Measurements from ENCODE around the gene TMEM184A. TPM values are rescaled to one million over a fixed set of nuclear protein-coding genes. Genes with fewer than 3 reads are reported as not detected.

The TMEM184A gene
- total RNA-seq, 4 donors from 2014 or later, result 0.66 to 2.5 TPM; not detected in 2

DNA sequence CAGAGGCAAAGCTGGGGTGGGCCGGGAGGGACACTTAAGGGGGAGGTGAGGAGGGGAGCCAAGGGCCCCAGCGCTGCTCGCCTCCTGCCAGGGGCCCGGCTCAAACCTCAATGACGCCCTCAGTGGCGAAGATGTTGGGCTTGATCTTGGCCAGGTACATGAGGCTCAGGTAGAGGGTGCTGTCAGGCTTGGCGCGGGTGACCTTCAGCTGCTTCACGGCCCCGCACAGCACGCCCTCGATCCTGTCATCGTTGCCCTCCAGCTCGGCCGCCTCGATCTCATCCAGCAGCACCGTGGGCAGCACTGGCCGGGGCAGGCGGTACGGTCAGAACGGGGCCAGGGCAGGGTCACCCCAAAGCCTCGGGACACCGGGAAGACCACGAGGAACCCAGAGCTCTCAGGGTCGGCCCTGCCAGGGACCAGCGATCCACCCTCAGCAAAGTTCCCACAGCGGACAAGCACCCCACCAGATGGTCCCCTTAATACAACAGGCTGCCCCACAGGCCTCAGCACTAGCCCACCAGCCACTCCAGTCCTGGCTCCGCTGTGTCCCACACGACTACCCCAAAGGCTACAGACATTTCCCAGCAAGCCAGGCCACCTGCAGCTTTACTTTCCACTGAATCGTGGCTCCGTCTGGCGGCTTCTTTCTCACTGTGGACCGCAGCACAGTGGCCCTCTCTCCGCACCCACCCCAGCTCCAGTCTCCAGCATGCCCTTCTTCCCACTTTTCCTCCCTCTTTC lies 55.8 kb downstream of the TMEM184A start:
- DNase-seq (ENCODE audit: low spot score in 2 of 2), result no peak
- no peak overlapping the region for H3K4me3 ChIP-seq

DNA sequence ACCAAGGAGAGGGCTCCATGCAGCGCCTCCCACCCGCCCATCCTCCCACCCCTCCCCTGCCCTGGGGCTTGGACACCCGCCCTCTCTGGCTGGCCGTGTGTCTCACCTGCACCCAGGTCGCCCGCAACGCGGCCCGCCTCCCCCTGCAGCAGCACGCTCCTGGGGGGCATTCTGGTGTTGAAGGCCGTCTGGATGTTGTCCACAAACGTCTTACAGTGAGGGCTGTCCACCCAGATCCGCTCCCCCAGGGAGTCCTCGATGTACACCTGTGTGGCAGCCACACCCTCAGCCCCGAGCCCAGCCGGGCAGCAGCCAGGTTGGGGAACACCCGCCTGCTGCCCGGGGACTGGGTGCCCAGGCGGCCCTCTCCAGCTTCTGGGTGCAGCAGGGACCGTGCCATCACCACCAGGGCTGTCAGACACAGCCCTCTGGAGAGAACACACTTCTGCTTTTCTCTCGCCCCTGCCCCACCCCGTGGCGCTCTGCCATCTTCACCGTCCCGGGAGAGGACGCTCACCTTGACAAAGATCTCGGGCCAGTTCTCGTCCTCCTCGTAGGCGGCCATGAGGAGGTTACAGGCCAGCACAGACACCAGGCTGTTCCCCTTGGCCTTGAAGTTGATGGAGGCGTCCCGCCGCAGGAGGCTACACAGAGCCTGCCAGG lies 56.5 kb downstream of the TMEM184A start:
- Histone ChIP-seq H3K27me3 (no peaks in the 10 kb centered on the region), H3K36me3 (peaks cover 0 to 85% (median 18%) of the 10 kb centered on the region in 3 donors), H3K4me3 (no peak overlapping the region), H3K4me1 (peaks cover 0 to 27% (median 11%) of the 10 kb centered on the region in 4 donors), H3K9me3 (no peaks in the 10 kb centered on the region), H3K27ac (no peak overlapping the region)
- TF ChIP-seq, protein P1, sequence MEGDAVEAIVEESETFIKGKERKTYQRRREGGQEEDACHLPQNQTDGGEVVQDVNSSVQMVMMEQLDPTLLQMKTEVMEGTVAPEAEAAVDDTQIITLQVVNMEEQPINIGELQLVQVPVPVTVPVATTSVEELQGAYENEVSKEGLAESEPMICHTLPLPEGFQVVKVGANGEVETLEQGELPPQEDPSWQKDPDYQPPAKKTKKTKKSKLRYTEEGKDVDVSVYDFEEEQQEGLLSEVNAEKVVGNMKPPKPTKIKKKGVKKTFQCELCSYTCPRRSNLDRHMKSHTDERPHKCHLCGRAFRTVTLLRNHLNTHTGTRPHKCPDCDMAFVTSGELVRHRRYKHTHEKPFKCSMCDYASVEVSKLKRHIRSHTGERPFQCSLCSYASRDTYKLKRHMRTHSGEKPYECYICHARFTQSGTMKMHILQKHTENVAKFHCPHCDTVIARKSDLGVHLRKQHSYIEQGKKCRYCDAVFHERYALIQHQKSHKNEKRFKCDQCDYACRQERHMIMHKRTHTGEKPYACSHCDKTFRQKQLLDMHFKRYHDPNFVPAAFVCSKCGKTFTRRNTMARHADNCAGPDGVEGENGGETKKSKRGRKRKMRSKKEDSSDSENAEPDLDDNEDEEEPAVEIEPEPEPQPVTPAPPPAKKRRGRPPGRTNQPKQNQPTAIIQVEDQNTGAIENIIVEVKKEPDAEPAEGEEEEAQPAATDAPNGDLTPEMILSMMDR (IDR thresholded peaks at IDR 0.05), result no peak
- TF ChIP-seq POLR2A (IDR thresholded peaks at IDR 0.05), result no peak
- no peak for TF ChIP-seq EP300 (IDR thresholded peaks at IDR 0.05)
- 88 to 89% methylated on average over 26 to 33 of the region's 33 CpGs for WGBS, 2 donors
- DNase-seq (ENCODE audit: low spot score in 2 of 2), result no peak

More for the DNA sequence above, 55.8 kb downstream of the TMEM184A start:
- WGBS, 2 donors, result 91 to 94% methylated on average over 32 of the region's 34 CpGs
- Histone ChIP-seq H3K27ac (no peak overlapping the region), H3K27me3 (no peaks in the 10 kb centered on the region), H3K36me3 (peaks cover 0 to 78% (median 18%) of the 10 kb centered on the region in 3 donors), H3K9me3 (no peaks in the 10 kb centered on the region), H3K4me1 (peaks cover 0 to 31% (median 11%) of the 10 kb centered on the region in 4 donors)
- TF ChIP-seq POLR2A (IDR thresholded peaks at IDR 0.05) (no peak), EP300 (IDR thresholded peaks at IDR 0.05) (no peak)
- TF ChIP-seq, protein P1 (IDR thresholded peaks at IDR 0.05), result no peak

DNA sequence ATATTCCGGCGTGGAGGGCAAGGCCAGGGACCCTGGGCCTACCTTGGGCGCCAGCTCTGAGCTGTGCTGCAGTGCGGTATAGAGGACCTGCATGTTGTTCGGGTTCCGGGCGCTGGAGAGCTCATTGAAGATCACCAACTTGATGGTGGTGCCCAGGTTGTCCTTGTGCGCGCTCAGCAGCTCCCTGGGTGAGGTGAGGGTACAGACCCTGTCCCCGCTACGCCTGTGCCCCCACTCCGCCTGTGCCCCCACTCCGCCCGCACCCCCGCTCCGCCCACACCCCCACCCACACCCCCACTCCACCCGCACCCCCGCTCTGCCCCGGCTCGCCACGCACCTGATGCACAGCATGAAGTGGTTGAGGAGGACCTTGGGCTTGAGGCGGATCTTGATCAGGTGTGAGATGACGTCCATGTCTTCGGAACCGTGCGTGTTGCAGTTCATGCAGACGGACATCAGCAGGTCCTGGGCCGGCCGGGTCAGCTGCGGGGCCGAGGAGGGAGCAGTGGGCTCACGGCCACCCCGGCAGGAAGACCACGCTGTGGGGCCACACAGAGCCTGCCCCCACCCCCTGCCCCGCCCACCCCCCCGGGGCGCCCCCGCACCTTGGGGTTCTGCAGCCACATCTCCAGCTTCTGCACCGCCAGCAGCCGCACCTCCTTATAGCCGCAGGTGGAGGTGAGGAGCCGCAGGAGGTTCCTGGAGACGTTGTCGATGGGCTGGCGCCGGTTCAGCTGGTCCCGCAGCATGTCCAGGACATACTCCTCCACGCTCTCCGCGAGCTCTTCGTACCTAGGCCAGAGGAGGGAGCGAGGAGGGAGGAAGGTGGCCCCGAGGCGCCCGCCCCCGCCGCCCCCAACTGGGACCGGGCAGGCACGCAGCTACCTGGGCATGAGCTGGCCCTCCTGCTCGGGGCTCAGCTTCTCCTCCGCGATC lies 57.4 kb downstream of the TMEM184A start:
- Histone ChIP-seq H3K27me3 (no peaks in the 10 kb centered on the region), H3K36me3 (peaks cover 0 to 94% (median 18%) of the 10 kb centered on the region in 3 donors), H3K9me3 (no peaks in the 10 kb centered on the region), H3K4me1 (peaks cover 0 to 24% (median 11%) of the 10 kb centered on the region in 4 donors), H3K4me3 (no peak overlapping the region), H3K27ac (no peak overlapping the region)
- WGBS, 2 donors, result 94 to 97% methylated on average over 43 to 49 of the region's 62 CpGs
- TF ChIP-seq, protein P1 (IDR thresholded peaks at IDR 0.05), result no peak
- TF ChIP-seq POLR2A (IDR thresholded peaks at IDR 0.05) (no peak), EP300 (IDR thresholded peaks at IDR 0.05) (no peak)
- no peak for DNase-seq (ENCODE audit: low spot score in 2 of 2)

DNA sequence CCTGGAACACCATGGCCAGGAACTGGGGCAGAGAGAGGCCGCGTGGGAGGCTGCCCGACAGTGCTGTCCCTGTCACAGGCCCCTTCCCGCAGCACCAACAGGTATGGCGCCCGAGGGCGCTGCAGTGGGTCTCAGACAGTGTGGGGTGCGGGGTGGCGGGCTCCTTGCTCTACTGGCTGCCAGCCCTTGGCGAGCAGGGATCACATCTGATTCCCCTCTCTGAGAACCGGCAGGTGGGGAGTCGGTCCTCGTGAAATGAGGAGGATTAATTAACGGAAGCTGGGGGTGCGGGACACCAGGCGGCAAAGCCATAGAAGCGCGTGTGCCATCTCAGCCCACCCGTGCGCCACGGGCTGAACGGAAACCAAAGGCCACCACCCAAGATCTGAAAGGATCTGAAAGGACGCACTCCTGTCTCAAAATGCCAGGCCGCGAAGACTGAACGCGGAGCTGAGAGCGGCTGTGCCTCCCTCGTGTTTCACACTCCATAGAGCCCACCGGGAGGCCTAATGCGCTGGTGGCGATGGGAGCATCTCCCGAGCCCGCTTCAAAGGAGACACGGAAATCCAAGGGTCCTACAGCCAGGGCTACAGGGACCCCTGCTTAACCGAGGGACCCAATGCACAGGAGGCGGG lies 58.6 kb downstream of the TMEM184A start:
- H3K9me3 ChIP-seq, result no peaks in the 10 kb centered on the region
- H3K4me3 ChIP-seq, result no peak overlapping the region
- H3K27ac ChIP-seq, result no peak overlapping the region
- DNase-seq (ENCODE audit: low spot score in 2 of 2), result no peak
- no peaks in the 10 kb centered on the region for H3K27me3 ChIP-seq
- peaks cover 0 to 100% (median 18%) of the 10 kb centered on the region in 3 donors for H3K36me3 ChIP-seq
- TF ChIP-seq, protein P1 (IDR thresholded peaks at IDR 0.05), result no peak
- TF ChIP-seq POLR2A (IDR thresholded peaks at IDR 0.05) (no peak), EP300 (IDR thresholded peaks at IDR 0.05) (no peak)
- WGBS, 2 donors, result 92% methylated on average over 34 to 37 of the region's 37 CpGs
- peaks cover 0 to 12% (median 3%) of the 10 kb centered on the region in 4 donors for H3K4me1 ChIP-seq
